HG02571 (cell line): ENCODE results near the gene HPSE2.
"Not testable (repeated sequence)": the region's sequence is repeated elsewhere in the genome, so short reads cannot be mapped to it uniquely, and the experiment has no call there.

Experiments
- ATAC-seq: cut with Tn5 transposase; IDR thresholded peaks from one replicate; pipeline ENCODE4 v1.9.1; 2021; ENCODE audit warnings: mild to moderate bottlenecking, moderate library complexity; ENCODE audit not compliant: unreplicated experiment

HPSE2 gene

DNA sequence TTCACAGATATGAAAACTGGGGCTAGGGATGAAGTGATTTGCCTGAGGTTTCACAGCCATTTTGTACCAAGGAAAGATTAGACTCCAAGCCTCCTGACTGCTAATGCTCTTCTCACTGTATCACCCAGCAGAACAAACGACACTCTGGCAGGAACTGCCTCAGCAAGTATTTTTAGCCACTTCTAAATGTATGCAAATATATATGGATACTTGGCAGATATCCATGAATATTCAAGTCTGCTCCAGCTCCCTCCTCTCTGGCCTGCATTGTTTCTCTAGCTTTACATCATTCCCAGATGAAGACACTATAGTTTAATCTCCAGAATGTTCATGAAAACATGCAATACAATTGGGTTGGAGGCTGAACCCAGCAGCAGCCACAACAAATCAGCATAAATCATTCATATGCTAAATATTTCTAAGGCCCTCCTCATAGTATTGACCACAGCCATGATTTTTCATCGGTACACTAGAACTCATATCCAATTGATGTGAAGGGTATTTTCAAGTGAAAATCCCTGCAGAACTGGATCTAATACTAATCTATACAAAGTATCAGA, 65.5 kb downstream of the HPSE2 start:
- no peak for ATAC-seq

DNA sequence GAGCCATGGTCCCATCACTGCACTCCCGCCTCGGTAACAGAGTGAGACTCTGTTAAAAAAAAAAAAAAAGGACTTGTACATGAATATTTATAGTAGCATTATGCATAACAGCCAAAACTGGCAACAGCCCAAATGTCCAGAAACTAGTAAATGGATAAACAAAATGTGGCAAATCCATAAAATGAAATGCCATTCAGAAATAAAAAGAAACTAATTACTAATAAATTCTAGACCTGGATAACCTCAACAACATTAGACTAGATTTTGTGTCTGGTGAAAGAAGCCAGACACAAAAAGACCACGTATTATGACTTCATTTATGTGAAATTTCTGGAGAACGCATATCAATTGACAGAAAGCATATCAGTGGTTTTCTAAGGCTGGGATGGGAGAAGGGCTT, 74.5 kb downstream of the HPSE2 start:
- ATAC-seq, result no peak

DNA sequence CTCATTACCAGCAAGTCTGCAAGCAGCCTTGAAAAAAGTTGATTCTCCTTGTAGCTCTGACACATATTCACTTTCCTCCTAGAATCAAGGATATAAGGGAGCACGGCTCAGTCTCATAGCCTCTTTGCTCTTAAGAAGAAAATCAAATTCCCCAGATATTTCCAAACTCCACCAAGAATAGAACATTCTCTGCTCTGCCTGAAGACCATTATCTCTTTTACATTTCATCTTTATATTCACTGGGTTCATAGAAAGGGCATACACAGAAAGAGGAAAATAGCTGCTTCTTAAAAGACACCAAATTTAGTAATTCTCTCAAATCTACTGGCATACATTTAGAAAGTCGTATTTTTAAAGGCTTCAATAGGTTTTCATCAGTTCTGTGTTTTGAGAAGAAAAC, 92.0 kb downstream of the HPSE2 start:
- no peak for ATAC-seq

DNA sequence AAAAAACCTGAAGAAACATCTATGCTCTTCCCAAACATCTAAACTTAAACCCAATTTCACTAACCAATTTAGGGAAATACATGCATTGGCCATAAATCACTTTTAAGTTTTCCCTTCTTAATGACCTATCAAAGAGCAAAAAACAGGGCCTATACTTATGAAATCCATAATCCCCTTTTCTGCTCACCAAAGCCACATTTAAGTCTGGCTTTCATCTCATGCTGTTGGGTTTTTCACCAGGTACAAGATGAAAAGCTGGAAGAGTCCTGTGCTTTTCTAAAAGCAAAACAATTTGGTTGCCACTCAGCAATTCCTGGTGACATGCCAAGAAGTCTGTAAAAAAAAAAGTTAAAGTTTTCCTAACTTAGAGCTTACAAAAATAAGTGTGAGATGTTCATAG, 92.6 kb downstream of the HPSE2 start:
- ATAC-seq, result no peak

DNA sequence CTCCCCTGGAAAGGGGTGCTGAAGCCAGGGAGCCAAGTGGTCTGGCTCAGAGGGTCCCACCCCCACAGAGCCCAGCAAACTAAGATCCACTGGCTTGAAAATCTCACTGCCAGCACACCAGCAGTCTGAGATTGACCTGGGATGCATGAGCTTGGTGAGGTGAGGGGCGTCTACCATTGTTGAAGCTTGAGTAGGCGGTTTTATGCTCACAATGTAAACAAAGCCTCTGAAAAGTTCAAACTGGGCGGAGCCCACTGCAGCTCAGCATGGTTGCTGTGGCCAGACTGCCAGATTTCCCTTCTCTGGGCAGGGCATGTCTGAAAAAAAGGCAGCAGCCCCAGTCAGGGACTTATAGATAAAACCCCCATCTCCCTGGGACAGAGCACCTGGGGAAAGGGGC, 102.8 kb downstream of the HPSE2 start:
- not testable (repeated sequence) for ATAC-seq

DNA sequence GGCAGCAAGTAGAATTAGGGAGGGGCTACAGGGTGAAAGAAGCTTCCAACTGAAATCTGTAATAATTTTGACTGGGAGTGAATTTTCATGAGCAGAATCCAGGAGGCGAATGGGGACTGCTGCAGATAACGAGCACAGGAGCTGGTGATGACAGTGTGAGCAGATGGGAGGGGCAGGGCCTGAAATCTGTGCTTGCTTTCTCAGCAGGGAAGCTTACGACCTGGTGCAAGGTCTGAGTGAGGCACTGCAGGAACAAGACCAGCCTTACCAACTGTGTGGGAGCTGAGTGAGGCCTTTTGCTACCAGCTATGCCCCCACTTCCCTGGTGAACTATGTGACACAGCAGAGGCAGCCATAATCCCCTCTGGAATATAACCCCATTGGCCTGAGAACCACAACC, 109.8 kb downstream of the HPSE2 start:
- no peak for ATAC-seq

DNA sequence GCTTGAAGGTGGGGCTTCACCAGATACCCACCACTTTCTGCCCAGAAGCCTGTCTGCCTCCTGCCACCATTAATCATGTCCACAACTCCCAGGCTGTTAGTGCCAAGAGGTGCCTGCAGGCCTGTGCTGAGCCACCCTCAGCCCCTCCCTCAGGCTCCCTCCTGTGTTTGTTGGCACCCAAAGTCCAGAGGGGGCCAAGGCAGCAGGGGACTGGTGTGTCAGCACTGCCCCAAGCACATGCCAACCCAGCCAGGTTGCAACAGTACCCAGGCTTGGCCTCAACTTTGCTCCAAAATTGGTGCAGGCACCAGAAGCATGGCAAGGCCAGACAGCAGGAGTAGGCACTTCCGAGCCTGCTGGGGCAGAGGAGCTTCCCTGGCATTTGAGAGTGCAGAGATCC, 111.3 kb downstream of the HPSE2 start:
- no peak for ATAC-seq

DNA sequence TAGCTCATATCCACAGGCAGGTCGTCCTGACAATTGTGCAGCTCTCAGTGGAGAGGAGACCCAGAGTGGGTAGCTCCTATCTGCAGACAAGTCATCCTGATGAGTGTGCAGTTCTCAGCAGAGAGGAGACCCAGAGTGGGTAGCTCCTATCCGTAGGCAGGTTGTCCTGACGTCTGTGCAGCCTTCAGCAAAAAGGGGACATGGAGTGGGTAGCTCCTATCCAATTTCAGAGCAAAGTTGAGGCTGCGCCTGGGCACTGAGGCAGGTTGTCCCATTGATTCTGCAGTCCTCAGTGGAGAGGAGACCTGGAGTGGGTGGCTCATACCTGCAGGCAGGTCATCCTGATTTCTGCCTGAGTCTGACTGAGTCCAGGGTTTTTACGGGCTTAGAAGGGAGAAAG, 111.8 kb downstream of the HPSE2 start:
- no peak for ATAC-seq

DNA sequence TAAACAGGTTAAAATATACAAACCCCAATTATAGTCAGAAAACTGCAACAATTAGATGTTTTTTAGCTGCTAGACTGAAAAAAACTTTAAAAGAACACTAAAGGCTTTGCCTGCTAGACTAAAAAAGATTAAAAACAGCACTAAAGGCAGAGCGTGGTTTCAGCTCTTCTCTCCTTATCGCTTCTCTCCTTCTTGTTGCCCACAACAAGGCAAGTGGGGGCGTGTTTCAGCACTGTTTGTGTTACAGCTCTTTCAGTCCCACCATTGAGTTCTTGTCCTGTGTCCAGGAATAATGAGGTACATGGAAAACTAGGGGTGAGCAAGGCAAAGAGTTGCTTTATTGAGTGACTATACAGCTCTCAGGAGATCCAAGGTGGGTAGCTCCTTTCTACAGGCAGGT, 112.3 kb downstream of the HPSE2 start:
- ATAC-seq, result no peak

DNA sequence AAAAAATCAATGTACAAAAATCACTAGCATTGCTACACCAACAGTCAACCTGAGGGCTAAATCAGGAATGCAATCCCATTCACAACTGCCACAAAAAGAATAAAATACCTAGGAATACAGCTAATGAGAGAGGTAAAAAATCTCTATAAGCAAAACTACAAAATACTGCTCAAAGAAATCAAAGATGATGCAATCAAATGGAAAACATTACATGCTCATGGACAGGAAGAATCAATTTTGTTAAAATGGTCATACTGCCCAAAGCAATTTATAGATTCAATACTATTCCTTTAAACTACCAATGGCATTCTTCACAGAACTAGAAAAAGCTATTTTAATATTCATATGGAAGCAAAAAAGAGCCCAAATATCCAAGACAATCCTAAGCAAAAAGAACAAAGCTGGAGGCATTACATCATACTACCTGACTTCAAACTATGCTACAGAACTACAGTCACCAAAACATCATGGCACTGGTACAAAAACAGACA, 116.3 kb downstream of the HPSE2 start:
- ATAC-seq, result no peak

DNA sequence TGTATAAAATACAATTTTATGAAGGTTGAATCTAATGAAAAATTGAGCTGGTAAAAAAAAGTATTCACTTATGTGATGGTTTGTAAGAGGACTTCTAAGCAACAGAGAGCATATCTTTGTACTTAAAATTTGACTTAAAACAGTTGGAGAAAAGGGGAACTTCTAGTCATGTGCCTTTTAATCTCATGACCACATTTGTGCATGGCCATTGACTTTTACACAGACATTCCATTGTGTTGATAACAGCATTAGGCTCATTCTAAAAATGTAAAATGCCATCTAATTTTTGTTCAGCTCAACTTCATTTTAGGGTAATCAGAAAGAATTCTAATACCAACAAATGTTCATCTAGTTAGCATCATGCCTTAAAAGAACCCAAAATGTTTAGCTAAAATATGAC, 119.9 kb downstream of the HPSE2 start:
- ATAC-seq, result no peak

DNA sequence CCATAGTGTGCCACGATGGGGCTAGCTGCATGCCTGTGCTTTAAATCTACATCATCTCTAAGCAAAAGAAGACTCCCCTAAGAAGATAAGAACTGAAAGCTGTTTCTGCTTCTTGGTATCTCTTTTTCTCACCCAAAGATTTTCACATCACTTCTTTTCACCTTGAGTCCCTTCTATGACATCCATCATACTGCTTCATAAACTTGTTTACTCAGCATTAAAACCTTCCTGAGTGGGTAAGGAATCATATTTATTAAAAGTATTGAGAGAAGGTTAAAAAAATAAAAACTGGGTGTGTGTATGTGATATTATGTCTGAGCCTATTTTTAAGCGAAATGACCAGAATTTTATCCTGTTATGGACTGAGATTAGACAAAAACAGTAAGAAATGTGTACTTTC, 150.3 kb downstream of the HPSE2 start:
- no peak for ATAC-seq

DNA sequence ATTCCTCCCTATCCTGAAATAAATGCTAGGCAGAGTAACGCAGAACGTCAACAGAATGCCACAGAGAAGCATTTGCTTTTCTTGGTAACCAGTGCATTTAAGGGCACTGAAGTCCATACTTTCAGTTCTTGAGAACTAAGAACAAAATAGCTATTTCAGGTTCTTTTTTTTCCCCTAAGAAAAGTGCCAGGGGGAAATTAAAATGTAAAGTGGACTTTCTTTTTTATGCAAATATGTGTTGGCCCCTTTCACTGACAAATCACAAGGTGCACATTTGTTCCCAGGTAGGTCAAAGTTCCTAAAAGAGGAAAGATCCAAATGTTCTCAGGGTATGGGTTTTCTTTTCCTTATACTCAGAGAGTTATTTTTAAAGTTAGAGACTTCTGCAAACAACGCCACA, 151.5 kb downstream of the HPSE2 start:
- ATAC-seq, result no peak

DNA sequence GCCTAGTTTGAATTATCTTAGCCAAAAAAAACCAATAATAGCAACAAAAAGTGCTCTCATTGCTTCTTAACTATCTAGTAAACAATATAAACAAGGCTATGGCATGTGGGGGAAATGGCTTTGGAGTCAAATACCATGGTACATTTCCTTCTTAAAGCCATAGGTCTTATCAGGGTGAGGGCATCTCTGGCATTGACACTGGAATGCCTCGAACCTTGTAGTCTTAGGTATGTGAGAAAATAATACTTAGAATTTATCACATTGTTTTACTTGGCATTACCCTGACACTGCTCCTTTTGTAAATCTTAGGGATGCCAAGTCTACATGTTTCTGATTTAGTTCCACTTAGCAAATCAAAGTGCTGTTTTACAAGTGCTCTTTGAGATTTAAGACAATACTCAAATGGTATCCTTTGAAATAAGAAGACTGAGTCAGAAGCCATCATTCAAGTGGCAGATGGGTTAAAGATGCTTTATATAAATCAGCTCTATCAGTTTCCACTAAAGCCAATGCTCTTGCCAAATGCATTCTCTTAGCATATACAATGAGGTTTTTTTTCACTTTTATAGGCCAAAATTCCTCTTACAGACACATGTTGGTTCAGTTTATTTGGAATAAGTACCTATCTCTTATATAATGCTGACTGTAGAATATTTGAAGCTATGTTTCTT, 155.2 kb downstream of the HPSE2 start:
- ATAC-seq, result no peak

DNA sequence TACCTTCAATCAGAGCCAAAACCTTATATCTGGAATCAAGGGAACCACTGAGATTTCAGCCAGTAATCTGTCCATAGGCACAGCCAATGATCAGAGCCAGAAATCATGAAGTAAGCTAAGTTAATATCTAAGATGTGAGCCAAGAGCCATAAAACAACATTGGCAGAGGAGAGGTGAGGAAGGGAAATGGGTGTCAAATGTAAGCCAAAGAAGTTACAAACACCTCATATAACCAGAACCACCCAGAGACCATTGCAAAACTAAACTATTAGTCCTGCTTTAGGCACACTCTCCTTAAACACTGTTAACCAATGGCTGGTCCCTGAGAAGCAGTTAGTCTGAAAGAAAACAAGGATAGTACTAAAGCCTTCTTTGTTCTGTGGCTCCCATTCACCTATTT, 173.1 kb downstream of the HPSE2 start:
- ATAC-seq, result no peak

DNA sequence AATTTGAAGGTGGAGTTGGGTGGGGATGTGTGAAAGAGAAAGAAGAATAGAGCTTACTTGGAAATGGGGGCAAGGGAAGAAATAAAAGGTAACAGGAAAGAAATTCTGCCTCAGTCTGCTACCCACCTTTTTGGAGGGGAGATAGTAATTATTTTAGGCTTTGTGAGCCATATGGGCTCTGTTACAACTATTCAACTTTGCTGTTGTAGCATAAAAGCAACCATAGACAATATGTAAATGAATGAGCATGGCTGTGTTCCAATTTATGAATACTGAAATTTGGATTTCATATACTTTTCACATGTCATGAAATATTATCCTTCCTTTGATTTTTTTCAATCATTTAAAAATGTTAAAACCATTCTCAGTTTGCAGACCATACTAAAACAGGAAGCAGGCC, 176.9 kb downstream of the HPSE2 start:
- no peak for ATAC-seq

DNA sequence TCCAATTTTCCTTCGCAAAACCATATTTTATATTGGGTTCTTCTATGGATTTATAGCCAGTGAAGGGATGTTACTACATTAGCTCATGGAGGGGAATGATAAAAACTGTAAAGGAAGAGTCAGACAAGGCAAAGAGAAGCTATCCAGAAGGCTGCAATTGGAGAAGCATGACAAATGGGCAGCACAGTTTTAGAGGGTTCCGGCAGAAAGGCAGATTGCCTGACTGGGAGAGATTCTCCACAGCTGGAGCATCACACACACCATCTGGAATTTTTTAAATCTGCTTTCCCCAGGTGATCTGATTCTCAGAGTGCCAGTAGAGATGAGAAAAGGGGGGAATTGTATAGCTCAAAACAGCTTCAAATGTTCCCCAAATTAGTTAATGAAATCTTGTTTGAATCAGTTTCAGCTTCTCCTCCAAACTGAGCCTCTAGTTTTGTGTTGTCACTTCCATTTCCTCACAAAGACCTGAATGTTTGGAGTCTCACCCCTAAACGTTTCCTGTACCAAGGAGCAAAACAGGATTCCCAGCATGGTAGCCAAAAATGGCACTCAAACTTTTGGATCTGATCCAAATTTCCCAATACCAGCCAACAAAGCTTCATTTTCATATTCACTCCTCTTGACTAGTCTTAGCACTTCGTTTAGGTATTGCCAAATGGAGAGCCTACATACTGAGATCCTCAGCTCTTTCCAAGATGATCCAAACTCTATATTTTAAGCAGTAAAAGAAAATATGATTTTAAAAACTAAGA, 177.5 kb downstream of the HPSE2 start:
- no peak for ATAC-seq

DNA sequence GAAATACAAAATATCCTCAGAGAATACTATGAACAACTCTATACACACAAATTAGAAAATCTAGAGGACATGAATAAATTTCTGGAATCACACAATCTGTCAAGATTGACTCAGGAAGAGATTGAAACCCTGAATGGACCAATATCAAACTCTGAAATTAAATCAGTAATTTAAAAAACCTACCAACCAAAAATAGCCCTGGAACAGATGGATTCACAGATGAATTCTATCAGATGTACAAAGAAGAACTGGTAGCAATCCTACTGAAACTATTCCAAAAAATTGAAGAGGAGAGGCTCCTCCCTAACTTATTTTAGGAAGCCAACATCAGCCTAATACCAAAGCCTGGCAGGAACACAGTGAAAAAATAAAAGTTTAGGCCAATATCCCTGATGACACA, 190.0 kb downstream of the HPSE2 start:
- ATAC-seq, result no peak

DNA sequence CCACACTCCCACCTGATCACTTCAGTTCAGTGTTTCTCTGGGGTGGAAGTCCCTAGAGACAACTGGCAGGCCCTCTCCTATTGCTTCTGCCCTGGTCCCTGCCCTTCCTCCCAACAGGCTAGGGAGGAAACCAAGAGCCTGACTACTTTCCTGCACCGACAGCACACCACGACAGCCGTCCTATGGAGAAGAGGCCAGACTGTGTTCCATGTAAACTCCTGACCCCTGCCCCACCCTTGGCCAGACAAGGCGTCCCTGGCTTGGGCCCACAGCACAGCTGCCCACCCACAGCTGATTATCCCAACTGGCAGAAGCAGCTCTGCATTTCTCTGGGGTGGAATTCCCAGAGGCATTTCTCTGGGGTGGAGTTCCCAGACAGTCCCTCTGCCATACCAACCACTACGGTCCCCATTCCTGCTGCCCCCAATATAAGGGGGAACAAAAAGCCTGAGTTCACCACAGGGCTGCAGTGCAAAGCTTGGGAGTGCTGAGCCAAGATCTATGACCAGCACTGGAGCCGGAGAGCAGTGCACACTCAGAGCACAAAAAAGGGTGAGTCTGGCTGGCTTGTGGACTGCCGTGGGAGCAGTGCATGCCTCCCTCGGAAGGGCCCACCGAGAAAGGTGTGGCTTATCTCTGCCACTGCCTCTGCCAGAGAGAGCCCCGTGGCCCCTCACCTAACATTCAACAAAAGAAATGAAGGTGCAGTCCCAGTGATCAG, 193.4 kb downstream of the HPSE2 start:
- ATAC-seq, result no peak

DNA sequence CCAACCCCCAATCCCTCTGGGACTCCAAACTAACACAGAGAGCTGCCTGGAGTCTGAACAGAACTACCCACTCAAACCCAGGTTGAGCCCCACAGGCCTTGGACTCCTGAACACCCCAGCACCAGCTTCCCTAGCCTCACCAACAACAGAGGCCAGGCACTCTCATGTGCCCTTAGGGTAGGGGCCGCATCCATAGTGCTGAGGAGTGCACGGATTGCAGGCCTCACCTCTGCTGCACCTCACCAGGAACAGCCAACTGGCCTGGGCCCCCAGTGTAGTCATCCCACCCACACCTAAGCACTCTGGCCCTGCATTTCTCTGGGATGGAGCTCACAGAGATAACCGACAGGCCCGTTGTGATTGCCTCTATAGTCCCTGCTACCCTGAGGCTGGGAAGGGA, 194.2 kb downstream of the HPSE2 start:
- no peak for ATAC-seq

DNA sequence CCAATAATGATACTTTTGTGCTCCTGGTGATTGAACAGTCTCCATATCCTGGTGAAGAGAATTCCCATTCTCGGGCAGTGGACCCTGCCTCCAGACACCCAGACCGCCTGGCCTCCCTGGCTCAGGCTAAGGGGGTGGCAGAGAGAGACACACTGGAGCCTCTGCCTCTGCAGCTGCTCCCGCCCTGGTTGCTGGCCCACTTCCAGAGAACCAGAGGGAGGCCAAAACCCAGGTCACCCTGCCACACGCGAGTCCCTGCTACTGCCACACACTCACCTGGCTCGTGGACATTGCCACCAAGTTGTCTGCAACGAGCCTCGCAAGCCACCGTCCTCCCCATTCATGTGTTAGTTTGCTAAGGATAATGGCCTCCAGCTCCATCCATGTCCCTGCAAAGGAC, 221.8 kb downstream of the HPSE2 start:
- ATAC-seq, result no peak

DNA sequence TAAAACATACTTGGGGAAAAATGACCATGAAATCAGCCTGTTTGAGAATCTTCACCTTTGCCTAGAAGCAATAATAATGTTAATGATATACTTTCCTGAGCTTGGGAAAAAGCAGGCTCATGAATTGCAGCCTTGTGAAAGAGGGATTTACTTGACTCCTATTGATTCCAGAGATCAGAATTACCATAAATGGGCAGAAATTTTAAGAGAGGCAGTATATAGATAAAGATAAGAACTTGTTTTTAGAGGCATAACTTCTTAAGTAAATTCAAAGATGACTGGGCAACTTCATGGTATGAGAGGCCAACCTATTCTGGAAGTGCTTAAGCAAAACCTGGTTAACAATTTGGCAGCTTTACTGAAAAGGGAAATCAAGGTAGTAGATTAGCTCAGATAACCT, 225.4 kb downstream of the HPSE2 start:
- no peak for ATAC-seq
